ENCODE results near the gene LMO2.
"Not testable (repeated sequence)": the region's sequence is repeated elsewhere in the genome, so short reads cannot be mapped to it uniquely, and the experiment has no call there.

The LMO2 gene

DNA sequence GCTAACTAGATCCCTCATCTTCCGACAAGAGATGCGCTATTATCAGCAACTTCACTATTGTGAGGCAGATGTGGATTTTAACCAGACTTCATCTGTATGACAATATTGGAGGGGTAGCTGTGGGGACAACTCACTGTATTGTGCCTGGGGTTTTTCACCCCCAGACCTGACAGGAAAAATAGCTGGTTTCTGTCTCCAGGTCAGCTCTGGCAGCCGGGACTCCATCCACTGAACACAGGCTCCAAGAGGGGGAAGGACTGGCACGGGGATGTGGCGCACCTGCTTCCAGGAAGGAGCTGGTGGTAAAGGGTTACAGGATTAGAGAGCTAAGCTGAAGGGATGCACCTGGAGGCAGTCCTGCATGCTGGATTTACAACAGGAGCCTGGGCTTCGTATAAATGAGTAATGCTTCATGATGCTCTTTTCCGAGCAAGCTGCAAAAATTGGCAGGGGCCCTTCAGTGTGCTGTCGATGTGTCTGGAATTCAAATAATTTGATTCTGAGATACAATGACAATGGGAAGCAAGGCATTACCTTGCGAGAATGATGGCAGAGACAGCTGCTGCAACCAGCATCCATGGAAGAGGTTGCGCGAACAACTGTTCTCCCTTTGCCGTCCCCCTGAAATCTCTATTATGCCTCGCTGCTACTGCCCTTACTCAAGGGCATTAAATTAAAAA lies 49.5 kb downstream of the LMO2 start:
- TF ChIP-seq, protein P1, sequence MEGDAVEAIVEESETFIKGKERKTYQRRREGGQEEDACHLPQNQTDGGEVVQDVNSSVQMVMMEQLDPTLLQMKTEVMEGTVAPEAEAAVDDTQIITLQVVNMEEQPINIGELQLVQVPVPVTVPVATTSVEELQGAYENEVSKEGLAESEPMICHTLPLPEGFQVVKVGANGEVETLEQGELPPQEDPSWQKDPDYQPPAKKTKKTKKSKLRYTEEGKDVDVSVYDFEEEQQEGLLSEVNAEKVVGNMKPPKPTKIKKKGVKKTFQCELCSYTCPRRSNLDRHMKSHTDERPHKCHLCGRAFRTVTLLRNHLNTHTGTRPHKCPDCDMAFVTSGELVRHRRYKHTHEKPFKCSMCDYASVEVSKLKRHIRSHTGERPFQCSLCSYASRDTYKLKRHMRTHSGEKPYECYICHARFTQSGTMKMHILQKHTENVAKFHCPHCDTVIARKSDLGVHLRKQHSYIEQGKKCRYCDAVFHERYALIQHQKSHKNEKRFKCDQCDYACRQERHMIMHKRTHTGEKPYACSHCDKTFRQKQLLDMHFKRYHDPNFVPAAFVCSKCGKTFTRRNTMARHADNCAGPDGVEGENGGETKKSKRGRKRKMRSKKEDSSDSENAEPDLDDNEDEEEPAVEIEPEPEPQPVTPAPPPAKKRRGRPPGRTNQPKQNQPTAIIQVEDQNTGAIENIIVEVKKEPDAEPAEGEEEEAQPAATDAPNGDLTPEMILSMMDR (IDR thresholded peaks at IDR 0.05; ENCODE audit: low read depth, low read length, missing control alignments): no peak
- no peak for DNase-seq (ENCODE audit: extremely low read depth, low read depth)
- H3K4me3 ChIP-seq (replicated peaks; ENCODE audit: low read depth, low read length): no peak overlapping the region

DNA sequence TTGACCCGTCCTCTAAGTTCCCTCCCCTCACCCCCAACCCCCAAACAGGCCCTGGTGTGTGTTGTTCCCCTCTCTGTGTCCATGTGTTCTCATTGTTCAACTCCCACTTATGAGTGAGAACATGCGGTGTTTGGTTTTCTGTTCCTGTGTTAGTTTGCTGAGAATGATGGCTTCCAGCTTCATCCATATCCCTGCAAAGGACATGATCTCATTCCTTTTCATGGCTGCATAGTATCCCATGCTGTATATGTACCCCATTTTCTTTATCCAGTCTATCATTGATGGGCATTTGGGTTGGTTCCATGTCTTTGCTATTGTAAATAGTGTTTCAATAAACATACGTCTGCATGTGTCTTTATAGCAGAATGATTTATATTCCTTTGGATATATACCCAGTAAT lies 53.6 kb downstream of the LMO2 start:
- not testable (repeated sequence) for H3K4me3 ChIP-seq (replicated peaks; ENCODE audit: low read depth, low read length); DNase-seq (ENCODE audit: extremely low read depth, low read depth)

DNA sequence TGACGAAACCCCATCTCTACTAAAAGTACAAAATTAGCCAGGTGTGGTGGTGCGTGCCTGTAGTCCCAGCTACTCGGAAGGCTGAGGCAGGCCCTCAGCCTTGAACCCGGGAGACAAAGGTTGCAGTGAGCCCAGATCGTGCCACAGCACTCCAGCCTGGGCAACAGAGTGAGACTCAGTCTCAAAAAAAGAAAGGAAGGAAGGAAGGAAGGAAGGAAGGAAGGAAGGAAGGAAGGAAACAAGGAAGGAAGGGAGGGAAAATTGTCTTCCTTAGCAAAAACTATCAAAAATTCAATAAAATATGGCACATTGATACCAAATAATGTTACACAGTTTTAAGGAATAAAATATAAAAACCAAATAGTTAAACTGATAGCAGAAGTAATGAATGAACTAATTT lies 54.5 kb downstream of the LMO2 start:
- not testable (repeated sequence) for DNase-seq (ENCODE audit: extremely low read depth, low read depth); H3K4me3 ChIP-seq (replicated peaks; ENCODE audit: low read depth, low read length)

DNA sequence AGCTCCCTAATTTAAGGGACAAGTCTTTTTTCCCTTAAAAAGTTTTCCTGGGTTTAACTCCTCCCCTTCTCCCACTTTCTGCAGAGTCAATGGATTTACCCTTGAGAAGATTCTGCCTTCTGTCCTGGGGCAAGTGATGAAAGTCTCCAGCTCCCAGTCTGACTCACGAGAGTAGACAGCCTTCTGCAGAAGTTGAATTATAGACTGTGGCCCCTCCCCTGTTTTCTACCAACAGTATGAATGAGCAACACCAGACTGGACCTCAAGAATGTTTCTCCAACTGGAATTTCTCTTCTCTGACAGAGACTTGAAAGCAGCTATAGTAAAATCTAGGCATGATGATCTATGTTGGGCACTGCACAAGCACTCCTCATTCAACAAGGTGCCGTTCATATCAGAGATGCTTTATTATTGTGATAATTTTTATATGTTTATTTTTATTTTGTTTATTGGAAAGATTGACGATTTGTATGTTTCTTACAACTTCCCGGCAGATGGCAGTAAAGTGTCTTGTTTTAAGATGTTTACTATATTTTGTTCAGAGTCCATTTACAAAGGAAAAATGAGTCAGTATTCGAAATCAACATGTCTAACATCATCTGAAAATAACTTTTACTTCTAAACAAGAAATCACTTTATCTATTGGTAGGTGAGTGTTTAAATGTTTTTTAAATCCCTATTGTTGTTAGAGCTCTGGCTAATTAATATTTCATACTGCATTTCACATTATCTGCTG lies 56.6 kb downstream of the LMO2 start:
- TF ChIP-seq, protein P1 (IDR thresholded peaks at IDR 0.05; ENCODE audit: low read depth, low read length, missing control alignments): peak; percentile 19
- no peak overlapping the region for H3K4me3 ChIP-seq (replicated peaks; ENCODE audit: low read depth, low read length)
- no peak for DNase-seq (ENCODE audit: extremely low read depth, low read depth)

DNA sequence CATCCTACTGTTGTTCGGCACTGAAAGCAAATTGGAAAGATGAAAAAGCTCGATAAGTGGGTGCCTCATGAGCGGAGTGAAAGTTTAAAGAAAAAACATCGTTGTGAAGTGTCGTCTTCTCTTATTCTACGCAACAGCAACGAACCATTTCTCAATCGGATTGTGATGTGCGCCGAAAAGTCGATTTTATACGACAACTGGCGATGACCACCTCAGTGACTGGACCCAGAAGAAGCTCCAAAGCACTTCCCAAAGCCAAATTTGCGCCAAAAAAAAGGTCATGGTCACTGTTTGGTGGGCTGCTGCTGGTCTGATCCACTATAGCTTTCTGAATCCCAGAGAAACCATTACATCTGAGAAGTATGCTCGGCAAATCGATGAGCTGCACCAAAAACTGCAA lies 59.2 kb downstream of the LMO2 start:
- no peak overlapping the region for H3K4me3 ChIP-seq (replicated peaks; ENCODE audit: low read depth, low read length)
- TF ChIP-seq, protein P1 (IDR thresholded peaks at IDR 0.05; ENCODE audit: low read depth, low read length, missing control alignments): no peak
- no peak for DNase-seq (ENCODE audit: extremely low read depth, low read depth)

DNA sequence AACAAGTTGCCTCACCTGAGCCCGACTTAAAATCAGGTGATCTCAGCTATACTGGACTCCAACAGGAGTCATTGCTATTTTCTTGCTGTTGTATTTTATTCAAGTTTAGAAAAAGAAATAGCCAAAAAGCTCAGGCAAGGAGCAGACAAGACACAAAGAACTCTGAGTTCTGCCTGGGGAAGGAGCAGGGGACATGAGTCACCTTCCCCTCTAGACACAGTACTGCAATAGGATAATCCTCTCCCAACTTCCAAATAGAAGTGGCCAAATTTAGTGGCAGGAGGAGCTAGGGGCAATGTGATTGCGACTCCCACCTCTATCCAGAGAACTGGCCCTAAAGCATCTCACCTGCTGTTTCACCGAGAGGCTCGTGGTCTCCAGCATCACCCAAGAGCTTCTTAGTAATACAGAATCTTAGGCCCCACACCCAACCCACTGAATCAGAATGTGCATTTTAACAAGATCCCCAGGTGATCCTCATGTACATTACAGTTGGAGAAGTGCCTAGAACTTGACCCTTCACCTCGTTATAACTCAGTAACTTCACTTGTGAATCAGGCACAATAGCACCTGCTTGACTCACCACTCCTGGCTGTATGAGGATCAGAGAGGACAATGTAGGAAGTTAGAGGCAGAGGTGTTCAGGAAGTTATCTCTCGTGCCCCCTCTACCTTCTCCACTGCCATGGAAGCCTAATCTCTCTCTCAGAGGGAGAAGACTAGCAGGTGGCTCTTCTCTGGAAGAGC lies 60.8 kb downstream of the LMO2 start:
- no peak for DNase-seq (ENCODE audit: extremely low read depth, low read depth)
- no peak overlapping the region for H3K4me3 ChIP-seq (replicated peaks; ENCODE audit: low read depth, low read length)
- TF ChIP-seq, protein P1 (IDR thresholded peaks at IDR 0.05; ENCODE audit: low read depth, low read length, missing control alignments): no peak

DNA sequence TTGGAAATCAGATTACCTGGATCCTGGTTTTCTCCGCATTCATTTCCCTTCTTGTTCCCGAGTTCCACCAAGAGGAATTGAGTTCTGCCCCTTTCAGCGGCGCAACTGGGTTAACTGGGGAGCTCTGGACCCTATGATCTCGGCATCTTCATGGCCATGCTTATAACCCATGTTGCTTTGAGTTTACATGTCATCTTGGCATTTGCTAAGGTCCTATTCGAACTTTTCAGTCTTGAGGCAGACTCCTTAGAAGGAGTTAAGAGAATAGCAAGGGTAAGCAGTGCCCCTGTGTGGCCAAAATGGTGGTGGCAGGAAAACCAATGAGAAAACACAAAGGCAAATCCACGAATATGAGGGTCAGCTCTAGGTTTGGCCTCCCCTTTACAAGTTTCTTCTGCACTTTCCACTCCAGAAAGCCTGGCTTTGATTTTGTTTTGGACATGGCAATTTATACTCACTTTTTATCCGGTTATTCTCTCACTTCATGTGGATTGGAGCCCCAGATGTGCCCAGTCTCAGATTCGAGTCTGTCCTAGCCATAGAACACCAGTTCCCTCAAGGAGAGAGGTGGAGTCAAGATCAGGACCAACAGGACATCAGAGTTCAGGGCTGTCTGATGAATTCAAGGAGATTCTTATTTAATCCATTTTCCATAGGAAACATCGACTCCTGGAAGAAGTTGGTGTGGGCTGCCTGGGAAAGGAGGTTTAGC lies 62.3 kb downstream of the LMO2 start:
- peak overlapping the region; percentile 9; the same call in 1 of the 2 replicates for H3K4me3 ChIP-seq (replicated peaks; ENCODE audit: low read depth, low read length)
- DNase-seq (ENCODE audit: extremely low read depth, low read depth): peak; percentile 38
- TF ChIP-seq, protein P1 (IDR thresholded peaks at IDR 0.05; ENCODE audit: low read depth, low read length, missing control alignments): peak; percentile 83

All from HFF-Myc (cell line).